Activated CD8-positive, alpha-beta memory T cell treated with anti-CD3 and anti-CD28 coated beads, Interleukin-2, amount 10 ng/mL, durations not matched to agents 7 days and 5 days (primary cell): Measurements from ENCODE around the gene RPLP2. TPM values are rescaled to one million over a fixed set of nuclear protein-coding genes. Genes with fewer than 3 reads are reported as not detected.

Experiments
- ATAC-seq: fragments of 150-1000 bp; cut with Tn5 transposase; one replicate; pipeline ENCODE4 v1.10.0; 2021; ENCODE audit warnings: moderate library complexity
- CTCF ChIA-PET: fragments of 350-600 bp; sonication (Branson Sonifier 250); formaldehyde crosslinking; loops from one replicate; lab custom pipeline; 2021; ENCODE audit warnings: antibody characterized with exemption; lab: Charles Lee
- DNase-seq: peaks from one replicate; pipeline ENCODE4 v3.0.0-alpha.2; 2020
- H3K27ac Mint-ChIP-seq: one replicate; pipeline ENCODE4 v1.8.0; 2021; ENCODE audit warnings: mild to moderate bottlenecking, mixed read lengths
- H3K27me3 Mint-ChIP-seq: one replicate; pipeline ENCODE4 v1.8.0; 2021; ENCODE audit warnings: mixed read lengths
- H3K36me3 Mint-ChIP-seq: one replicate; pipeline ENCODE4 v1.8.0; 2021; ENCODE audit warnings: mild to moderate bottlenecking, mixed read lengths
- H3K4me1 Mint-ChIP-seq: one replicate; pipeline ENCODE4 v1.8.0; 2021; ENCODE audit warnings: mixed read lengths
- H3K4me3 Mint-ChIP-seq: one replicate; pipeline ENCODE4 v1.8.0; 2021; ENCODE audit warnings: mild to moderate bottlenecking, moderate library complexity, mixed read lengths
- H3K9me3 Mint-ChIP-seq: one replicate; pipeline ENCODE4 v1.8.0; 2022; ENCODE audit warnings: low read depth, mixed read lengths
- total RNA-seq, 2 experiments: library from RNA; stranded (reverse); gene quantifications; one replicate each; pipeline ENCODE4 v1.2.3, GENCODE V29; 2021

The RPLP2 gene
- total RNA-seq, 2 experiments from 2014 or later = 1,844 to 1,872 TPM

GRCh38 chr11:845872-846495, 36.2 kb downstream of the RPLP2 start:
- ATAC-seq (no peak), DNase-seq (no peak)
- CTCF ChIA-PET = interaction anchor here (1.5 kb wide), 1 partner anchor 205 kb away, joined by 8 read pairs; no protein-coding TSS in a partner anchor
- H3K4me1 Mint-ChIP-seq = peaks cover 19% of the 10 kb centered on the region
- H3K36me3 Mint-ChIP-seq = no peaks in the 10 kb centered on the region
- no peak overlapping the region for H3K27ac Mint-ChIP-seq
- no peak overlapping the region for H3K4me3 Mint-ChIP-seq
- H3K27me3 Mint-ChIP-seq = peaks cover 10% of the 10 kb centered on the region
- H3K9me3 Mint-ChIP-seq = no peaks in the 10 kb centered on the region

GRCh38 chr11:846496-847098, 36.8 kb downstream of the RPLP2 start:
- peaks cover 14% of the 10 kb centered on the region for H3K4me1 Mint-ChIP-seq
- CTCF ChIA-PET = interaction anchor here (1.0 to 2.7 kb wide), 5 partner anchors 9 to 728 kb away, joined by 3 to 13 read pairs (median 8); partner anchors contain the start of gene CD151
- H3K9me3 Mint-ChIP-seq = no peaks in the 10 kb centered on the region

GRCh38 chr11:847876-848275, 38.1 kb downstream of the RPLP2 start:
- Mint-ChIP-seq H3K36me3 (no peaks in the 10 kb centered on the region), H3K9me3 (no peaks in the 10 kb centered on the region), H3K4me1 (peaks cover 14% of the 10 kb centered on the region), H3K27ac (no peak overlapping the region), H3K4me3 (no peak overlapping the region), H3K27me3 (peaks cover 13% of the 10 kb centered on the region)
- CTCF ChIA-PET = interaction anchor here (0.7 to 2.7 kb wide), 16 partner anchors 7 to 727 kb away, joined by 3 to 41 read pairs (median 4); partner anchors contain the start of genes CD151 and CHID1
- DNase-seq (no peak), ATAC-seq (no peak)

More at GRCh38 chr11:846496-847098, 36.8 kb downstream of the RPLP2 start:
- Mint-ChIP-seq H3K36me3 (no peaks in the 10 kb centered on the region), H3K27me3 (peaks cover 13% of the 10 kb centered on the region), H3K27ac (no peak overlapping the region), H3K4me3 (no peak overlapping the region)
- ATAC-seq (no peak), DNase-seq (no peak)

- H3K36me3 Mint-ChIP-seq = no peaks in the 10 kb centered on the region
- peaks cover 13% of the 10 kb centered on the region for H3K4me1 Mint-ChIP-seq
- peaks cover 13% of the 10 kb centered on the region for H3K27me3 Mint-ChIP-seq
- DNase-seq (peak; percentile 74), ATAC-seq (peak; percentile 81)
- H3K27ac Mint-ChIP-seq = no peak overlapping the region
- CTCF ChIA-PET = interaction anchor here (0.7 to 2.7 kb wide), 17 partner anchors 8 to 726 kb away, joined by 3 to 41 read pairs (median 4); partner anchors contain the start of genes AP2A2, CD151 and CHID1
- no peak overlapping the region for H3K4me3 Mint-ChIP-seq
- no peaks in the 10 kb centered on the region for H3K9me3 Mint-ChIP-seq
These were observed 38.7 kb downstream of the RPLP2 start for GRCh38 chr11:848380-848931.

- Mint-ChIP-seq H3K4me3 (no peak overlapping the region), H3K27me3 (peaks cover 13% of the 10 kb centered on the region), H3K27ac (no peak overlapping the region), H3K36me3 (no peaks in the 10 kb centered on the region), H3K9me3 (no peaks in the 10 kb centered on the region), H3K4me1 (peaks cover 5% of the 10 kb centered on the region)
- CTCF ChIA-PET = interaction anchor here (0.7 to 2.7 kb wide), 13 partner anchors 14 to 725 kb away, joined by 3 to 41 read pairs (median 4); partner anchors contain the start of genes AP2A2 and CD151
- DNase-seq (no peak), ATAC-seq (peak; percentile 16)
These were observed 39.5 kb downstream of the RPLP2 start for GRCh38 chr11:849104-849824.

GRCh38 chr11:849951-850774, 40.4 kb downstream of the RPLP2 start:
- Mint-ChIP-seq H3K36me3 (no peaks in the 10 kb centered on the region), H3K27ac (no peak overlapping the region), H3K4me3 (no peak overlapping the region), H3K27me3 (peaks cover 13% of the 10 kb centered on the region), H3K9me3 (no peaks in the 10 kb centered on the region), H3K4me1 (peaks cover 5% of the 10 kb centered on the region)
- no peak for DNase-seq
- peak; percentile 7 for ATAC-seq
- CTCF ChIA-PET = interaction anchor here (1.4 to 2.5 kb wide), 2 partner anchors 198 to 200 kb away, joined by 4 to 41 read pairs; no protein-coding TSS in a partner anchor

GRCh38 chr11:850775-851763, 41.3 kb downstream of the RPLP2 start:
- H3K9me3 Mint-ChIP-seq = no peaks in the 10 kb centered on the region
- CTCF ChIA-PET = interaction anchor here (1.0 to 1.3 kb wide), 2 partner anchors 88 to 199 kb away, joined by 3 to 6 read pairs; no protein-coding TSS in a partner anchor
- H3K4me1 Mint-ChIP-seq = peaks cover 5% of the 10 kb centered on the region
- DNase-seq = no peak
- no peak for ATAC-seq
- H3K36me3 Mint-ChIP-seq = no peaks in the 10 kb centered on the region
- H3K27ac Mint-ChIP-seq = no peak overlapping the region
- peaks cover 13% of the 10 kb centered on the region for H3K27me3 Mint-ChIP-seq
- H3K4me3 Mint-ChIP-seq = no peak overlapping the region

GRCh38 chr11:852762-853161, 43.0 kb downstream of the RPLP2 start:
- CTCF ChIA-PET = no interaction called here
- DNase-seq = no peak
- peaks cover 5% of the 10 kb centered on the region for H3K4me1 Mint-ChIP-seq
- peaks cover 13% of the 10 kb centered on the region for H3K27me3 Mint-ChIP-seq
- no peaks in the 10 kb centered on the region for H3K9me3 Mint-ChIP-seq
- ATAC-seq = no peak
- no peak overlapping the region for H3K4me3 Mint-ChIP-seq
- H3K36me3 Mint-ChIP-seq = no peaks in the 10 kb centered on the region
- H3K27ac Mint-ChIP-seq = no peak overlapping the region

- DNase-seq (no peak), ATAC-seq (no peak)
- no peaks in the 10 kb centered on the region for H3K36me3 Mint-ChIP-seq
- H3K9me3 Mint-ChIP-seq = no peaks in the 10 kb centered on the region
- H3K27ac Mint-ChIP-seq = no peak overlapping the region
- H3K4me3 Mint-ChIP-seq = no peak overlapping the region
- CTCF ChIA-PET = no interaction called here
- H3K4me1 Mint-ChIP-seq = no peaks in the 10 kb centered on the region
- H3K27me3 Mint-ChIP-seq = peaks cover 8% of the 10 kb centered on the region
These were observed 44.1 kb downstream of the RPLP2 start for GRCh38 chr11:853682-854448.

GRCh38 chr11:854601-855329, 45.0 kb downstream of the RPLP2 start:
- CTCF ChIA-PET = no interaction called here
- no peak for ATAC-seq
- no peaks in the 10 kb centered on the region for H3K9me3 Mint-ChIP-seq
- no peak overlapping the region for H3K4me3 Mint-ChIP-seq
- no peak overlapping the region for H3K27ac Mint-ChIP-seq
- no peak for DNase-seq
- H3K4me1 Mint-ChIP-seq = no peaks in the 10 kb centered on the region
- H3K27me3 Mint-ChIP-seq = peaks cover 6% of the 10 kb centered on the region
- no peaks in the 10 kb centered on the region for H3K36me3 Mint-ChIP-seq

- Mint-ChIP-seq H3K27ac (no peak overlapping the region), H3K36me3 (no peaks in the 10 kb centered on the region), H3K9me3 (no peaks in the 10 kb centered on the region), H3K4me1 (no peaks in the 10 kb centered on the region), H3K27me3 (peaks cover 6% of the 10 kb centered on the region), H3K4me3 (no peak overlapping the region)
- CTCF ChIA-PET = no interaction called here
- DNase-seq = no peak
- ATAC-seq = no peak
These were observed 45.5 kb downstream of the RPLP2 start for GRCh38 chr11:855330-855674.
